Brain pericyte (primary cell): ENCODE measurements around the gene RAMACL.

Experiments
- DNase-seq: peaks from one replicate; pipeline ENCODE4 v3.0.0-alpha.2; 2012; ENCODE audit warnings: low read depth, low spot score

Gene RAMACL

DNA sequence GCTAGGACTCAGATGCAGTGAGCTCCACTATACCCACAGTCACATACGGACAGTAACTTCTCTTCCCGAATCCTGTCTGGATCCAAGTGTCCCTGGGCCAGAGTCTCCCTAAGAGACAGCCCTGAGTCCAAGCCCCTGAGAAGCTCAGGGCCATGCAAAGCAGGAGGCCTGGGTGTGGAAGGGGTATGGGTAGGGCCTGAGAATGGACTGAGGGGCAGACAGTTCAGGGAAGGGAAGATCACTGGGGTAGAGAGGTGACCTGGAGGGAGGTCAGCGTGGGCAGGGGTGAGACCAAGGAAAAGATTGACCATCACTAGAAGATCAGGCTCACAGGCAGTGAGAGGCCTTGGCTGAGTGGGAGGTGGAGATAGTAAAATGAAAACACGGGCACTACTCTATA is 31.8 kb upstream of the RAMACL start:
- DNase-seq: no peak

GRCh38 chr6:166617359-166617758 is 30.9 kb upstream of the RAMACL start:
- no peak for DNase-seq

DNA sequence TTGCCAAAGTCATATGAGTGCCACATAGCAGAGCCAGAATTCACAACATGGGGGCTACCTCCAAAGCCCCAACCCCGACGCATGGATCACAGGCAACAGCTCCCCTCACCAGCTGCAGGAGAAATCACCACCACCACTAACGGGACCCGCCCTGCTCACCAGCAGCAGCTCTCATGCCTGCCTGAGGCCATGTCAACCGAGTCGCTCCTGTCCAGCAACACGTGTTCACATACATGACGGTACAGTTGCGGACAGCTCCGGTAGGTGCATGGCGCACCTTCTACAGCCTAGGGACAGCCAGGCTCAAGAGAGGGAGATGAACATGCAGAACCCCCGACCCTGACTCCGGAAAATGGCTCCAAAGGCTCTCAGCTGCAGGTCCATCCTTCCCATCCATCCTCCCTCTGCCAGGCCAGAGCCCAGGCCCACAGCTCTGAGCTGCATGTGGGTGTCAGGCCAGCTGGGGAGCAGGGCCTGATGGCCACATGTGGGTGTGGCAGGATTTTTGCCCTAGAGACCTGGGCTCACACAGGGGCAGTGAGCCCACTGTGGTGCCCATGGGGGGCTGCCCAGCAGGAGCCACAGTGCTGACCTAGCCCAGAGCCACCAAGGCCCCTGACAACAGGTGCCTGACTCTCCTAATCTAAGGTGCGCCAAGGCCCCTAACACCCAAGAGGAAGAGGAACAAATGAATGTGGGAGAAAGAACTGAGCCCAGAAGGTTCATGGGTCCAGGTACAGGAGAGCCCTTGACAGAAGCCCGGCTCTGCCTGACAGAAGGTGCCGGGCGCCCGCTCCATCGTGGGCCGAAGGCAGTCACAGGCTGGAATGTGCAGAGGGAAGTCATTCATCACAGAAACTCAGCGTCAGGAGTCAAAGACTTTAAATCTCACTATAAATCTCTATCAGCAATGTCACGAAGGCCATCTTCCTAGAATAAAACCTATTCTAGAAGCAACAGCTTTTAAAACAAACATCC is 30.1 kb upstream of the RAMACL start:
- DNase-seq: no peak

GRCh38 chr6:166615059-166615770 is 28.7 kb upstream of the RAMACL start:
- DNase-seq: no peak

GRCh38 chr6:166614589-166614988 is 28.1 kb upstream of the RAMACL start:
- no peak for DNase-seq

DNA sequence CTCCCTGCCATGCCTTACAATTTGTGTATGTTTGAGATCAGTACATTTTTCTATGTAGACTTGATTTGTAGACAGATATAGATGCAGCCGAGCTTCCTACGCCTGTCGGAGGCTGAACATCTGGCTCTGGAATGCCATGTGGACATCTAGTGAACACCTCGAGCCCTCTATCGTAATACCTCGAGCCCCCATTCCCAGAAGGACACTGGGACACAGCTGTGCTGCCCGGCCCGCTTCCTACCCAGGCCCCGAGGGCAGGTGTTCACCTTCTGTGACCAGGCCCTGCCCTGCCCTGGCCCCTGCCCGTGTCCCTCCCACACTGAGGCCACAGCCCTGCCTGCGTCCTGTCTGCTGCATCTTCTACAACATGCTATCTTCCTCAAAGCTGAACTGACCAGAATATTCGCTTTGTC is 27.7 kb upstream of the RAMACL start:
- DNase-seq: no peak

DNA sequence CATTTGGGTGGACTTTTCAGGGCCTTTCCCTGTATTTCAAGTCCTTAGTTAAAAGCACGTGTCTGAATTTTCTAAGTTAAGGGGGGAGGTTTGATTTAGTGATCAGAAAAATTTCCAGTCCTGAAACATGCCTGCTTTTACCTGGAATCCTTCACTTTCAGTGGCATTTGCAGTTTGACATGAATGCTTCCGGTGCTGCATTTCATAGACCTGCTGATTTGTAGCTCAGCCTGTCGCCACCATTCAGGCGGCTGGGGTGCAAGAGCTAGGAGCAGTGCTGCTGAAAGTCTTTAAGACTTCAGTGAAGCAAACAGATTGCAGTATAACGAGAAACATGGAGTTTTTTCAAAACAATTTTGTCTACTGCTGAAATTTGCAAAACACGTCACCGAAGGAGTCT is 26.5 kb upstream of the RAMACL start:
- no peak for DNase-seq

DNA sequence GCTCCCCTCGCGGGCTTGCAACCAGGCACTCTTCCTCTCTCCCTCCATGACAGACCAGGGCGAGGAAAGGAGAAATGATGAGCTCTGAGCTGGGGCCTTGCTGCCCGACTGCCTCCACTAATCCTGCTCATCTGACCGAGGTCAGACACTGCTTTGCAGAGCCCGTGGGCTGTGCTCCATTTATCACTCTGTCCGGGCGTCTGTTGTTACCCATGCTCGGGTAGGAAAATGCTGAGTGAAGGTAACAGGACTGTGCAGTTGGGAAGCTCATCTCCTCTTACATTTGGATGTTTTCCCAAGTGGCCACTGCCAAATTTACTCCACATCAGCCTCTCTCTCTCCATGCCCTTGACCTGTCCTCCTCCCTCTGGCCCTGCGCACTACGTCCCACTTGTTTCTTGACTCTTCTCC is 26.0 kb upstream of the RAMACL start:
- DNase-seq: no peak

DNA sequence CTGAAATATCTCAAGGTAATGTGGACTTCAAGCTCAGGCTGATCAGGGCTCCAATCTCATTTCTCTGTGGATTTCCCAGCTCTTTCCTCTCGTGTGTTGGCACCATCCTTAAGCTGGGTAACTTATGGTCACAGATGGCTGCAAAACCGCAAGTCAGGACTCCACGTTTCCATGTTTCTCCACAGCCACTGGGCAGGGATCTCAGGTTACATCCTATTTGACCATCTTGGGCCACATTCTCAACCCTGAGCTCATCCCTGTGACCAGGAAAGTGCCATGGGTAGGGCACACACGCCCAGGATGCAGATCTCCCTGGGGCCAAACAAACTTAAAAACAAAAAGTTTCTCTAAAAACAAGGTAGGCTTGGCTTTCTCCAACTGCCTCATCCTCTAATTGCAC is 25.2 kb upstream of the RAMACL start:
- no peak for DNase-seq

DNA sequence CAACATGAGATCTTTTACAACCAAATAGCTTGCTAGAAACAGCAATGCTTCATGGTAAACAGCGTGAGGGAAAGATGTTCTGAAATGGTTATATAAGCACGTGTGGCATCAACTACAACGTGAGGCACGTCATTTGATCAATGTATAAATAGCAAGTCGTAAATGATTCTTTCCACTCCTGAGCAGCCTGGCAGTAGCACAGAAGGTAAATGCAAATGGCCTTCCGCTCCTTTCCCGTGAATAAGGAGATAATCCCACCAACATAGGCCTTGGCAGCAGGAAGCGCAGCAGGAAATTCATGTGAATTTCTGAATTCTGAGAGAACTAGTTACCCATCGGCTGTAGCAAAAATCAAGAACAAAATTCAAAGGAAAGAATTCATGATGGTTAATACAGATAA is 23.6 kb upstream of the RAMACL start:
- DNase-seq: no peak

DNA sequence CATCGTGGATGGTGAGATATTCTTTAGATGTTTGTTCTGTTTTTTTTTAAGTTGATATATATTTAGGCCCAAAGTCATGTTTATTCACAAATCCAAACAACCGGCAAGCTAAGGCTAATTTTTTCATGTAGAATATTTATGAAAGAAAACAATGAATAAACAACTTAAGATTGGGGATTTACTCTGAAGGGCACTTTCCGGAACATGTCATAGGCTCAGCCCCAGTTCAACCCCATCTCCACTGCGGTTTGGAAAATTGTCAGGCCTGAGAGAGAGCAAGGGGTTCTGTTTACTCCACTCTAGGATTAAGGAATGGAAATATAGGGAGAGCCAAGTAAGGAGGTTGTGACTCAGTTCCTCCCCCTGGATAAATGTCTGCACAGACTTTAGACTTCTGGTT is 22.3 kb upstream of the RAMACL start:
- DNase-seq: no peak

DNA sequence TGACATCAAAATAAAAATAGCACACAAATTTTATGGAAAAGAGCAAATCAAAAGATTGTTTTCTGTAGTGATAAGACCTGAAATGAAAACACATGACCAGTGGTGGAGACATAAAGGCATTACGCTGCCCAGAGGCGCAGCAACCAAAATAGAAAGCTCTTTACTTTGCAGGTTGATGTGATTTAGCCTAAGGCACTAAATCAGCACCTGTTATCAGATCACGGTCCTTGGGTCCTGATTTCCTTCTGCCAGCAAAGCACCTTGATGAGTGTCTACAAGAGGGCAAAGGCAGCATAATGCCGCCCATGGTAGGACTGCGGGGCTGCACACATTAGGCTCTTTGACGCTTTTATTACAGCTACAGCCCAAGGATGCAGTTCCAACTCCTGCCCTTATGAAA is 19.3 kb upstream of the RAMACL start:
- DNase-seq: no peak

DNA sequence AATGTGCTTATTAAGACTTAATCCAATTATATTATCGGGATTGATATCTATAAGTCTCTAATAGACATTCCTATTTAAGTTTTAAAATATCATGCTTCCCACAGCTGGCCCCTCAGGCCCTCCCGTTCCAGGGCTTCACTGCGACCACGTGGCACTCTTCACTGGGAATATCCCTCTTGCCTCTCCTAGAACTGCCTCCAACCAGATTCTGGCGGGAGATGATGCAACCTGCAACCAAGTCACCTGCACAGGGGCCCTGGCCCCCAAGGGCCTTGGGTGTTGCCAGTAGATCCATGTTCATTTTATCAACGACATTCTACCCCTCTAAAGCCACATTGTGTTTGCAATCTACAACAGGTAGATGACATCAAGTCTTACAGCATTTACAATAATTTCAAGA is 18.4 kb upstream of the RAMACL start:
- no peak for DNase-seq

GRCh38 chr6:166604328-166604727 is 17.9 kb upstream of the RAMACL start:
- DNase-seq: no peak

GRCh38 chr6:166603043-166603690 is 16.7 kb upstream of the RAMACL start:
- DNase-seq: no peak

DNA sequence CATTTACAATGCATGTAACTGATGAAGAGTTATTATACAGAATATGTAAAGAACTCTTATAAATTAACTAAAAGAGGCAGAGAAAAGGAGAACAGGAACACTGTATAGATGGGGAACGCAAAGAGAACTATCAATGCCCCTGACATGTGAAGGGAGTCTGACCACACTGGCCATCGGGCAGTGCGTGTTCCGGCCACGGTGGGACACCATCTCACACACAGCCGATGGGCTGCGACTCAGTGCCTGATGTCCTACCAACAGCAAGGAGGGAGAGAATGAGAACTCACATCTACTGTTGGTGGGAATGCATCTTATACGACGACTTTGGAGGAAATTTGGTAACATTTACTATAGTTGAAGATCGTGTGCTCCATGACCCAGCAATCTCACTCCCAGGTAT is 15.5 kb upstream of the RAMACL start:
- no peak for DNase-seq

DNA sequence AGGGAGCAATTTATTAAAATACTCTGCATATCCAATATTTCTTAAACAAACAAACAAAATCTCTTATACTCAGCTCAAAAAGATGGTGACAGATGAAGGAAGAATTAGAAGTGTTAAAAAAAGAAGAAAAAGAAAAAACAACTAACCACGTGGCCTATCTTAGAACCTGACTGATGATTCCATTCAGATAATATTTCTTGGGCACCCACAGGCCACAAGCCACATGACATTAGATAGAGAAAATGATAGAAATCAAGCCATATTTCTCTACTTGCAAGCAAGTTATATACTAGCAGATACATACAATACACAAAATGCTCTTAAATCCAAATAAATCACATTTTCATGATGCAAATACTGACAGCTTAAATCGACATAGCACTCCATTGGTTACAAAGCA is 14.5 kb upstream of the RAMACL start:
- DNase-seq: no peak

DNA sequence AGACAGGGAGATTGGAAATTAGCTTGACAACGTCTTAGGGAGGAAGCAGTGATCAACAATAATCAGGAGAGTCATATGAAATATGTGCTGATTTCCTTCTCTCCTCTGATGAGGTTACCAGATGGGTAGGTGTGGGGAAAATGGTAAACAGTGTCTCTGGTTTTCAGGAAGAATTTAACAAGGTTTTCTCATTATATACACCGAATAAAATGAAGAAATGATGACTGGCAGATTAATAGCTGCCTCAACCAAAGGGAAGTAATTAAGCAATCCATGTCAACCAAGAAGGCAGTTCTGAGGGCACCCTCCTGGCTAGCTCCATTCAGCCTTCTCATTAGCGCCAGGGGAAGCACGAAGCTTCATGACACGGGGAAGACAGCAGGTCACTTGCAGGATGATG is 12.7 kb upstream of the RAMACL start:
- DNase-seq: no peak

- no peak for DNase-seq
Measured at GRCh38 chr6:166598441-166599138, 12.1 kb upstream of the RAMACL start.

DNA sequence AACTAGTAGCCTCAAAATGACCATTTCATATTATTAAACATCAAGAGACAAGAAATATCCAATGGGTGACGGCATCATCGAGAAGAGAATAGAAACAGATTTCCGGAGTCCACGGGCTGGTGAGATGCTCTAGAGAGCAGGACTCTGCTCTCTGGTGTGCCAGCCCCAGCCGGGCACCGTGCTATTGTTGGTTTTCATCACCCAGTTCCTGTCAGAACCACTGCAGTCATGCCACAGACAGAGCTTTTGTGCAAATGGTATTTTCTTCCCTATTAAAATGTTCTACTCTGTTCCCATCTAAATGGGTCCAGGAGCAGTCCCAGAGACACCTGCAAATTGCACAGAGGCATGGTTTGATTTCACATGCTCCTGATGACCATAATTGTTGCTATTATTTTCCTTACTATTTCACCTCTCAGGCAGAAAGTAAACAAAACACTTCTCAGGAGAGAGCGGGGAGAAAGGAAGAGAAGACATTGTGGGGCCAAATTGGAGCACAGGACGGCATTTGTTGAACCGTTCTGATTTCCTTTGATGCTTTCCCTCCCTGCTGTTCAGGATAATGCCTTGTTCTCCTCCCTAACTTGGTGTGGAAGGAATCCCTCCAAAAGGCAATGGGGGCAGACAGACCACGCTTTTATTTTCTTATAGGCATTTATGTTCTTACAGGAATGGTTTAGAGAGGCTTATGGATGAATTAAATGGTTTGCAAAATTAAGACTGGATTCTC is 11.4 kb upstream of the RAMACL start:
- DNase-seq: no peak
